ENCODE measurements around the gene PILRB.

DNA sequence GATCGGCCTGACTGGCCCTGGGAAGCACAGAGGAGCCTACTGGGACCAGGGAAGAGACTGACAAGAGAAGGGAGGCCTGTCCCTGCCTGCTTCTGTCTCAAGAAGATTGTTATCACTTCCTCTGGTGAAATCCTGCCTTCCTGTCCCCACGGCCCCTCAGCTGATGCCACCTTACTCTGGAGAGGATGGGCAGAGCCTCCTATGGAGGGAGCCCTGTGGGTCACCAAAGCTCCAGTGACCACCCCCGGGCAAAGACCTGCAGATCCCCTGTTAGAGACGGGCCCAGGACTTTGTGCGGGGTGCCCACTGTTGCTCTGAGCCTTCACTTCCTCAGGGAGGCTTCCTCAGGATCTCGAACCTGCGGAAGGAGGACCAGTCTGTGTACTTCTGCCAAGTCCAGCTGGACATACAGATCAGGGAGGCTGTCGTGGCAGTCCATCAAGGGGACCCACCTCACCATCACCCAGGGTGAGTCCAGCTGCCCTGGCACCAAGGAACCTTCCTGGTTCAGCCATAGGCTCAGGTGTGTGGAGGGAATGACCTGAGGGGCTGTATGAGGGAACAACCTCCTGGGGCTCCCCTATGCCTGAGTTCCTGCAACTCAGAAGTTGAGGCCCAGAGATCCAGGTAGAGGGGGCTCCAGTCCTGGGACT, 1.4 kb upstream of the PILRB start:
- TF ChIP-seq, protein P1, sequence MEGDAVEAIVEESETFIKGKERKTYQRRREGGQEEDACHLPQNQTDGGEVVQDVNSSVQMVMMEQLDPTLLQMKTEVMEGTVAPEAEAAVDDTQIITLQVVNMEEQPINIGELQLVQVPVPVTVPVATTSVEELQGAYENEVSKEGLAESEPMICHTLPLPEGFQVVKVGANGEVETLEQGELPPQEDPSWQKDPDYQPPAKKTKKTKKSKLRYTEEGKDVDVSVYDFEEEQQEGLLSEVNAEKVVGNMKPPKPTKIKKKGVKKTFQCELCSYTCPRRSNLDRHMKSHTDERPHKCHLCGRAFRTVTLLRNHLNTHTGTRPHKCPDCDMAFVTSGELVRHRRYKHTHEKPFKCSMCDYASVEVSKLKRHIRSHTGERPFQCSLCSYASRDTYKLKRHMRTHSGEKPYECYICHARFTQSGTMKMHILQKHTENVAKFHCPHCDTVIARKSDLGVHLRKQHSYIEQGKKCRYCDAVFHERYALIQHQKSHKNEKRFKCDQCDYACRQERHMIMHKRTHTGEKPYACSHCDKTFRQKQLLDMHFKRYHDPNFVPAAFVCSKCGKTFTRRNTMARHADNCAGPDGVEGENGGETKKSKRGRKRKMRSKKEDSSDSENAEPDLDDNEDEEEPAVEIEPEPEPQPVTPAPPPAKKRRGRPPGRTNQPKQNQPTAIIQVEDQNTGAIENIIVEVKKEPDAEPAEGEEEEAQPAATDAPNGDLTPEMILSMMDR (IDR thresholded peaks at IDR 0.05) = no peak
- no peak for TF ChIP-seq POLR2A (IDR thresholded peaks at IDR 0.05)

Data from adrenal gland (tissue), 5 donors.